GM20000 (cell line): ENCODE data around the gene MAGI2.
"Not testable (repeated sequence)": the region's sequence is repeated elsewhere in the genome, so short reads cannot be mapped to it uniquely, and the experiment has no call there.

Source experiments
- DNase-seq: peaks from one replicate; pipeline ENCODE4 v3.0.0; 2012; ENCODE audit warnings: low spot score
- CTCF ChIP-seq: IDR thresholded peaks from 2 replicates; pipeline ENCODE4 v1.5.1; 2012; ENCODE audit warnings: mild to moderate bottlenecking, control low read depth; ENCODE audit errors: extremely low read depth, missing control alignments

The MAGI2 gene

GRCh38 chr7:78605119-78605518, 848.3 kb downstream of the MAGI2 start:
- no peak for DNase-seq
- TF ChIP-seq CTCF = no peak

- no peak for TF ChIP-seq CTCF
- no peak for DNase-seq
Observed at GRCh38 chr7:78601728-78602127, 851.7 kb downstream of the MAGI2 start.

- DNase-seq = no peak
- no peak for TF ChIP-seq CTCF
Observed at GRCh38 chr7:78594156-78594555, 859.3 kb downstream of the MAGI2 start.

GRCh38 chr7:78588393-78588792, 865.1 kb downstream of the MAGI2 start:
- no peak for DNase-seq
- TF ChIP-seq CTCF = no peak

GRCh38 chr7:78587443-78588044, 865.9 kb downstream of the MAGI2 start:
- no peak for DNase-seq
- no peak for TF ChIP-seq CTCF

- TF ChIP-seq CTCF = no peak
- DNase-seq = no peak
Observed at GRCh38 chr7:78585980-78586379, 867.5 kb downstream of the MAGI2 start.

GRCh38 chr7:78578686-78579085, 874.8 kb downstream of the MAGI2 start:
- no peak for DNase-seq
- no peak for TF ChIP-seq CTCF

GRCh38 chr7:78577174-78577952, 876.1 kb downstream of the MAGI2 start:
- DNase-seq = not testable (repeated sequence)
